Activated CD8-positive, alpha-beta memory T cell treated with anti-CD3 and anti-CD28 coated beads, Interleukin-2, amount 50 U/mL, for 48 hours (primary cell): Measurements from ENCODE around the gene TRIM77.
"Not testable (repeated sequence)": the region's sequence is repeated elsewhere in the genome, so short reads cannot be mapped to it uniquely, and the experiment has no call there.

Experiments used
- DNase-seq: peaks from one replicate; pipeline ENCODE4 v3.0.0-alpha.2; 2020

TRIM77 gene

GRCh38 chr11:89709999-89710398 is at the start of gene TRIM77:
TSS of gene TRIM77 (plus strand) at chr11:89710299. CDS start at chr11:89710299, 0 bp downstream.
- not testable (repeated sequence) for DNase-seq

- DNase-seq: no peak
Observed at GRCh38 chr11:89667001-89667400, 43.1 kb upstream of the TRIM77 start.

GRCh38 chr11:89668158-89668557 is 41.9 kb upstream of the TRIM77 start:
- not testable (repeated sequence) for DNase-seq

- DNase-seq: not testable (repeated sequence)
Observed at GRCh38 chr11:89669586-89669985, 40.5 kb upstream of the TRIM77 start.

- DNase-seq: not testable (repeated sequence)
Observed at GRCh38 chr11:89669993-89670669, 40.0 kb upstream of the TRIM77 start.

- not testable (repeated sequence) for DNase-seq
Observed at GRCh38 chr11:89672547-89672946, 37.6 kb upstream of the TRIM77 start.

GRCh38 chr11:89673380-89673779 is 36.7 kb upstream of the TRIM77 start:
- not testable (repeated sequence) for DNase-seq

- not testable (repeated sequence) for DNase-seq
Observed at GRCh38 chr11:89675383-89675782, 34.7 kb upstream of the TRIM77 start.

- not testable (repeated sequence) for DNase-seq
Observed at GRCh38 chr11:89675948-89676347, 34.2 kb upstream of the TRIM77 start.

GRCh38 chr11:89707080-89707479 is 3.0 kb upstream of the TRIM77 start:
- DNase-seq: not testable (repeated sequence)

- DNase-seq: not testable (repeated sequence)
Observed at GRCh38 chr11:89724866-89725498, 14.9 kb downstream of the TRIM77 start.

GRCh38 chr11:89730215-89730614 is 20.1 kb downstream of the TRIM77 start:
- not testable (repeated sequence) for DNase-seq

GRCh38 chr11:89736566-89736965 is 26.5 kb downstream of the TRIM77 start:
- DNase-seq: no peak

GRCh38 chr11:89737116-89737515 is 27.0 kb downstream of the TRIM77 start:
- DNase-seq: no peak

GRCh38 chr11:89741406-89741805 is 31.3 kb downstream of the TRIM77 start:
- not testable (repeated sequence) for DNase-seq

- not testable (repeated sequence) for DNase-seq
Observed at GRCh38 chr11:89744158-89744557, 34.1 kb downstream of the TRIM77 start.

GRCh38 chr11:89750822-89751221 is 40.7 kb downstream of the TRIM77 start:
- not testable (repeated sequence) for DNase-seq
